Type B pancreatic cell (in vitro differentiated cells): ENCODE data around the gene PSMC5. TPM values are rescaled to one million over a fixed set of nuclear protein-coding genes. Genes with fewer than 3 reads are reported as not detected.
"Not testable (repeated sequence)": the region's sequence is repeated elsewhere in the genome, so short reads cannot be mapped to it uniquely, and the experiment has no call there.

ENCODE experiments used
- DNase-seq: peaks from one replicate; pipeline ENCODE4 v3.0.0; 2021; ENCODE audit warnings: mixed read lengths; ENCODE audit not compliant: unreplicated experiment; ENCODE audit errors: extremely low spot score
- H3K27ac Mint-ChIP-seq: 2 replicates; pipeline ENCODE4 v1.8.0; 2021; ENCODE audit warnings: mild to moderate bottlenecking, mixed read lengths
- H3K27me3 Mint-ChIP-seq: 2 replicates; pipeline ENCODE4 v1.8.0; 2021; ENCODE audit warnings: mixed read lengths
- H3K36me3 Mint-ChIP-seq: 2 replicates; pipeline ENCODE4 v1.8.0; 2021; ENCODE audit warnings: mixed read lengths
- H3K4me1 Mint-ChIP-seq: one replicate; pipeline ENCODE4 v1.8.0; 2021; ENCODE audit warnings: mixed read lengths; ENCODE audit not compliant: unreplicated experiment
- H3K4me3 Mint-ChIP-seq: 2 replicates; pipeline ENCODE4 v1.8.0; 2021; ENCODE audit warnings: mild to moderate bottlenecking, mixed read lengths
- H3K9me3 Mint-ChIP-seq: 2 replicates; pipeline ENCODE4 v1.8.0; 2021; ENCODE audit warnings: mixed read lengths
- CTCF ChIP-seq: fragments of 200-600 bp; sonication (generic); conservative IDR thresholded peaks from 2 replicates; pipeline ENCODE4 v1.5.0; 2021; ENCODE audit warnings: antibody characterized with exemption, mild to moderate bottlenecking
- total RNA-seq: library from RNA; stranded (reverse); gene quantifications from 2 replicates; pipeline ENCODE4 v1.2.1, GENCODE V29; 2021; ENCODE audit warnings: low replicate concordance

PSMC5 gene
- total RNA-seq, 1 donor from 2014 or later, result 112 TPM

GRCh38 chr17:63842173-63842539 lies 14.9 kb downstream of the PSMC5 start:
- no peak for TF ChIP-seq CTCF
- peaks cover 33% of the 10 kb centered on the region for H3K4me1 Mint-ChIP-seq
- no peaks in the 10 kb centered on the region for H3K36me3 Mint-ChIP-seq
- peak overlapping the region; percentile 94 for H3K27ac Mint-ChIP-seq
- H3K4me3 Mint-ChIP-seq, result peak overlapping the region; percentile 97
- no peaks in the 10 kb centered on the region for H3K9me3 Mint-ChIP-seq
- peaks cover 8% of the 10 kb centered on the region for H3K27me3 Mint-ChIP-seq
- no peak for DNase-seq

- Mint-ChIP-seq H3K27me3 (peaks cover 8% of the 10 kb centered on the region), H3K4me3 (peak within 1 kb of the TSS; percentile 97), H3K27ac (peak within 1 kb of the TSS; percentile 94), H3K4me1 (peaks cover 33% of the 10 kb centered on the region), H3K9me3 (no peaks in the 10 kb centered on the region), H3K36me3 (no peaks in the 10 kb centered on the region)
- no peak for TF ChIP-seq CTCF
- DNase-seq, result peak; percentile 98
Measured at GRCh38 chr17:63842540-63843386, 15.5 kb downstream of the PSMC5 start, which contains the start of gene SMARCD2. Gene SMARCD2 (minus strand): TSS chr17:63842685. CDS start chr17:63842674, 11 bp downstream.

- not testable (repeated sequence) for H3K9me3 Mint-ChIP-seq, DNase-seq, H3K36me3 Mint-ChIP-seq
- Mint-ChIP-seq H3K4me3 (peak overlapping the region; percentile 87), H3K27ac (peak overlapping the region; percentile 86), H3K27me3 (peaks cover 11% of the 10 kb centered on the region), H3K4me1 (peaks cover 31% of the 10 kb centered on the region)
Measured at GRCh38 chr17:63843387-63843888, 16.2 kb downstream of the PSMC5 start.

- H3K4me1 Mint-ChIP-seq, result peaks cover 28% of the 10 kb centered on the region
- peaks cover 8% of the 10 kb centered on the region for H3K36me3 Mint-ChIP-seq
- peaks cover 14% of the 10 kb centered on the region for H3K27me3 Mint-ChIP-seq
- no peak for DNase-seq
- TF ChIP-seq CTCF, result no peak
- peak overlapping the region; percentile 66 for H3K27ac Mint-ChIP-seq
- H3K4me3 Mint-ChIP-seq, result peak overlapping the region; percentile 87
- H3K9me3 Mint-ChIP-seq, result peaks cover 4% of the 10 kb centered on the region
Measured at GRCh38 chr17:63843910-63844677, 16.9 kb downstream of the PSMC5 start.

- Mint-ChIP-seq H3K4me3 (peak overlapping the region; percentile 48), H3K27me3 (peaks cover 14% of the 10 kb centered on the region), H3K4me1 (peaks cover 22% of the 10 kb centered on the region), H3K27ac (peak overlapping the region; percentile 10), H3K9me3 (peaks cover 4% of the 10 kb centered on the region), H3K36me3 (peaks cover 9% of the 10 kb centered on the region)
- no peak for TF ChIP-seq CTCF
- DNase-seq, result no peak
Measured at GRCh38 chr17:63845509-63845908, 18.3 kb downstream of the PSMC5 start.
